Superior temporal gyrus (tissue), 1 donor: ENCODE data around the gene RNF123.
"Not testable (repeated sequence)": the region's sequence is repeated elsewhere in the genome, so short reads cannot be mapped to it uniquely, and the experiment has no call there.

Source experiments
- DNase-seq: peaks from one replicate; pipeline ENCODE4 v3.0.0-alpha.2; 2016; ENCODE audit errors: extremely low spot score

Gene RNF123

DNA sequence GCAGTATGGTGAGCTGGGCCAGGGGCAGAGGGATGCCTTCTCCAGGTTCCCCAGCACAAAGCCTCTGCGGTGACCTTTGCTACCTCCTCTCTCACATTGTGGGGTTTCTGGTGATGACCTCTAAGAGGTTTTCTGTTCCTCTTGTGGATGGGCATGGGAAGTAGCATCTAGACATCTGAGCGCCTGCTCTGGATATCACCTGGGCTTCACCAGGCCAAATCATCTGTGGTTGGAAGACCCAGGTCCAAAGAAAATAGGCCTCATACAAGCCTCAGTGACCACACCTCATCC lies 8.2 kb upstream of the RNF123 start:
- no peak for DNase-seq

GRCh38 chr3:49681543-49681942 lies 7.8 kb upstream of the RNF123 start:
- no peak for DNase-seq

- DNase-seq, result no peak
Measured at GRCh38 chr3:49683162-49683561, 6.2 kb upstream of the RNF123 start.

GRCh38 chr3:49684453-49684852 lies 4.9 kb upstream of the RNF123 start:
- DNase-seq, result not testable (repeated sequence)

DNA sequence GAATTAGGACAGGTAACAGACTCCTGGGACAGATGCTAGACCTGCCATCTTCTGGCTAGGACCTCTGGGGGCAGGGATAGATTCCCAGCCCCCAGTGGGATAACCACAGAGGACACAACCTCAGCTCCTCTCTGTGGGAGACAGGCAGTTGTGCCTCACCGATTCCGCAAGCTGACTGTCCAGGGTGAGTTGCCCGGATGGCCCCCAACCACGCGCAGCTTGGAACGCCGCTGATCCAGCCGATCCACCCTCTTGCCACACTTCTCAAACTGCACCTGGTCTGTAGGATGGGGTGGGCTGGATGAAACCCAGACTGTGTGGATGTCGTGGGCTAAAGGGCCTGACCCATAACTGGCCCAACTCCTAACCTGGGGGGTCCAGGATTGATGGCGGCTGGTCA lies 4.3 kb upstream of the RNF123 start:
- not testable (repeated sequence) for DNase-seq

- not testable (repeated sequence) for DNase-seq
Measured at GRCh38 chr3:49685846-49686245, 3.5 kb upstream of the RNF123 start.

GRCh38 chr3:49686346-49686745 lies 3.0 kb upstream of the RNF123 start:
- DNase-seq, result not testable (repeated sequence)

- DNase-seq, result not testable (repeated sequence)
Measured at GRCh38 chr3:49686769-49687423, 2.5 kb upstream of the RNF123 start.

- not testable (repeated sequence) for DNase-seq
Measured at GRCh38 chr3:49687424-49687795, 1.9 kb upstream of the RNF123 start.

DNA sequence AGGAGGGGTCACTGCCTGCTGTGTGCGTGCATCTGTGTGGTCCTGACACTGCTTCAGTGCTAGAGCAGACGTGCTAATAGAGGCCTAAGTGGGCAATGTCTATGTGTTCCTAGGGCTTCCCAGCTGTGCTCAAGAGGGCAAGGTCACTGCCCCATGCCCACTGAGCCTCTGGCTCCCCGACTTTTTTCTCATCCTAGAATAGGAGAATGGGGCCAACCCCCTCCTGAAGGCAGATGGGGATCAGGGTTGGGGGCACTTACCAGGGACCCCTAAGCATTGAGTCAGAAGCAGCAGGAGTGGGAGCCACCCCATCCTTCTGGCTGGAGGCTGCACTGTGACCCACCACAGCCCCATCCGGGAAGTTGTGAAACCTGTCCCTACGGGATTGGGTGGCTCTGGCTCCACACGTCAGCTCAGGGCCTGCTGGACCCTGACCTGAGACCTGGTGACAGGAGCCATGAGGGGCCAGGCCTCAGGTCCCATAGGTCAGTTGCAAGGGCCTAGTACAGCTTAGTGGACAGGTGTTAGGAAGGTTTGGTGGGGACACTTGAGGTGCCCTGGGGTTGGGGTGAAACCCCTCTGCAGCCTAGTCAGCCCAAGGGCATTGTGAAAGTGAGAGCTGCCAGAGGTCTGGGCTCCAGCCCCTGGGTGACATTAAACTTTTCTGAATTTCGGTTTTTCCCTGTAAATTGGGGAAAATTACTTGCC lies 865 bp upstream of the RNF123 start:
- DNase-seq, result not testable (repeated sequence)

GRCh38 chr3:49689908-49690624 lies 709 bp downstream of the RNF123 start:
- DNase-seq, result not testable (repeated sequence)

DNA sequence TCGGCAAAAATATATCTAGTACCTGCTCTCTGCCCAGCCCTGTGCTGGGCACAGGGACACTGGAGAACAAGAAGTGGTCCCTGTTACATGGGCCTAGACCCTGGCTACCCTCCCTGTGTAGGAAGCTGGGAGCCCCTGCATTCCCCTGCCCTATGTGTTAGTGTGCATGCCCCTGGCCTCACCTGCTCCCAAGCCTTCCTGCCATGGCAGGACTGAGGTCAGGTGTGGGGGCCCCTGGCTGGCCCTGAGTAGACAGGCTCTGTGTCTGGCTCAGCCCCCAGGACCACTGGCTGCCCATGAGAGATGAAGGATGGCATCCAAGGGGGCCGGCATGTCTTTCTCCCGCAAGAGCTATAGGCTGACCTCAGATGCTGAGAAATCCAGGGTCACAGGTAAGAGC lies 1.5 kb downstream of the RNF123 start:
- DNase-seq, result not testable (repeated sequence)

GRCh38 chr3:49691481-49691880 lies 2.1 kb downstream of the RNF123 start:
- not testable (repeated sequence) for DNase-seq

GRCh38 chr3:49694409-49695070 lies 5.2 kb downstream of the RNF123 start:
- DNase-seq, result not testable (repeated sequence)

- DNase-seq, result not testable (repeated sequence)
Measured at GRCh38 chr3:49695350-49696015, 6.1 kb downstream of the RNF123 start.

GRCh38 chr3:49699281-49699979 lies 10.1 kb downstream of the RNF123 start:
- DNase-seq, result no peak

DNA sequence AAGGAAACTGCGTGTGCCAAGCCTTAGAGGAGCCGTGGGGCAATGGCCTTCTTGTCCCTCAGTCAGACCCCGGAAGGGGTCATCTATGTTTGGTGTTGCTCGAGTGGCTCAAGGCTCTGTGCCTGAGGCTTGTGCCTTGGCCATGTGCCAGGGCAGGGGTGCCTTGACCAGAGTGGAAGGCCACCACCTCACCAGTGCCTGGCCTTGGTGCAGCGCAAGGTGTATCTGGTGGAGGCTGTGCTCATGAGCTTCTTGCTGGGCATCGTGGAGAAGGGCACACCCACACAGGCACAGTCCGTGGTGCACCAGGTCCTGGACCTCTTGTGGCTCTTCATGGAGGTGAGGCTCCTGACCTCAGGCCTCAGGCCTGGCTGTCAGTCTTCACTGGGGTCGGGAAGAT lies 10.7 kb downstream of the RNF123 start:
- DNase-seq, result no peak

GRCh38 chr3:49700453-49701128 lies 11.2 kb downstream of the RNF123 start:
- DNase-seq, result no peak

DNA sequence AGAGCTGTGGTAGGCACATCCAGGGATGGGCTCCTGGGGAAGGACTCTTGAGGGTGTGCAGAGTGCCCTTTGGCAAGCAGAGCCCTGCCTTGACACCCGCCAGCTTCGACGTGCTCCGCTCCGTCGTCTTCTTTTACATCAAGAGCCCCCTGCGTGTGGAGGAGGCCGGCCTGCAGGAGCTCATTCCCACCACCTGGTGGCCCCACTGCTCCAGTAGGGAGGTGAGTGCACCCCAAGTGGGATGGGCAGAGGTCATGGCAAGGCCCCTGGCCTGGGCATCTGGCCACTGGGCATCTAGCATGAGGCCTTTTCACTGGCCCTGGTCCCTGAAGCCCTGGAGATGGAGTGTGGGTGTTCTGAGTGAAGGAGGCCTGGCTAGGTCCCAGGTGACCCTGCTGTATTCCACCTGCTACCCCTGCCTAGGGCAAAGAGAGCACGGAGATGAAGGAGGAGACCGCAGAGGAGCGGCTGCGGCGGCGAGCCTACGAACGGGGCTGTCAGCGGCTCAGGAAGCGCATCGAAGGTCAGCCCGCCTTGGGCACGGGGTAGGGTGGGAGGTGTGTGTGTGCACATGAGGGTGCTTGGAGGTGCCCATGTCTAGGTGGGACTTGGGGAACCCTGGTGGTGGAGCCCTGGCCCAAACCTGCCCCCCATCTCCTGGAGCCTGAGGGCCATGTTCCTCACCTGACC lies 12.2 kb downstream of the RNF123 start:
- DNase-seq, result no peak

- no peak for DNase-seq
Measured at GRCh38 chr3:49702672-49703071, 13.3 kb downstream of the RNF123 start.
